ENCODE data around the gene OAF. TPM values are rescaled to one million over a fixed set of nuclear protein-coding genes. Genes with fewer than 3 reads are reported as not detected.
"Not testable (repeated sequence)": the region's sequence is repeated elsewhere in the genome, so short reads cannot be mapped to it uniquely, and the experiment has no call there.

Gene OAF
- total and polyA plus RNA-seq, 7 donors, result 23.5 to 94.3 (median 44.3) TPM

DNA sequence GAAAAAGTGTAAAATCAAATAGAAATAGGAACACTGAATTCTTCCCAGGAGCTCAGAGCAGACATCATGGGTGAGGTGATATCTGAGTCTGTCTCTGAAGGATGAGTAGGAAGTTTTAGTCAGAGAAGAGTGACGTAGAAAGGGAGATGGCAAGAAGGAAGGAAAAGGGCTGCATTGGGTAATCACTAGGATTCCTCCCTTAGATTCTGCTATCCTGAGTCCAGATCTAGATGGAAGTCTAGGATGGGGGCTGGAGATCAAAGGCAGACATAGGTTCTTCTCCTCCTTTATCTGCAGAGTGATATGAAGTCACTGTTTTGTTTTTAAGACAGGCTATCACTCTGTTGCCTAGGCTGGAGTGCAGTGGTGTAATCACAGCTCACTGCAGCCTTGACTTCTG is 59.6 kb downstream of the OAF start:
- Histone ChIP-seq H3K4me1 (no peaks in the 10 kb centered on the region), H3K9me3 (no peaks in the 10 kb centered on the region), H3K4me3 (no peak overlapping the region), H3K36me3 (no peaks in the 10 kb centered on the region), H3K27me3 (peaks cover 3 to 10% (median 4%) of the 10 kb centered on the region in 3 donors), H3K27ac (no peak overlapping the region)
- no peak for DNase-seq
- intact Hi-C loops (cut with DNase I), result no loop called here
- TF ChIP-seq, protein P1, sequence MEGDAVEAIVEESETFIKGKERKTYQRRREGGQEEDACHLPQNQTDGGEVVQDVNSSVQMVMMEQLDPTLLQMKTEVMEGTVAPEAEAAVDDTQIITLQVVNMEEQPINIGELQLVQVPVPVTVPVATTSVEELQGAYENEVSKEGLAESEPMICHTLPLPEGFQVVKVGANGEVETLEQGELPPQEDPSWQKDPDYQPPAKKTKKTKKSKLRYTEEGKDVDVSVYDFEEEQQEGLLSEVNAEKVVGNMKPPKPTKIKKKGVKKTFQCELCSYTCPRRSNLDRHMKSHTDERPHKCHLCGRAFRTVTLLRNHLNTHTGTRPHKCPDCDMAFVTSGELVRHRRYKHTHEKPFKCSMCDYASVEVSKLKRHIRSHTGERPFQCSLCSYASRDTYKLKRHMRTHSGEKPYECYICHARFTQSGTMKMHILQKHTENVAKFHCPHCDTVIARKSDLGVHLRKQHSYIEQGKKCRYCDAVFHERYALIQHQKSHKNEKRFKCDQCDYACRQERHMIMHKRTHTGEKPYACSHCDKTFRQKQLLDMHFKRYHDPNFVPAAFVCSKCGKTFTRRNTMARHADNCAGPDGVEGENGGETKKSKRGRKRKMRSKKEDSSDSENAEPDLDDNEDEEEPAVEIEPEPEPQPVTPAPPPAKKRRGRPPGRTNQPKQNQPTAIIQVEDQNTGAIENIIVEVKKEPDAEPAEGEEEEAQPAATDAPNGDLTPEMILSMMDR (IDR thresholded peaks at IDR 0.05), result no peak
- no peak for TF ChIP-seq POLR2A (IDR thresholded peaks at IDR 0.05)
- no peak for TF ChIP-seq EP300 (IDR thresholded peaks at IDR 0.05)
- no peak for TF ChIP-seq POLR2AphosphoS5 (IDR thresholded peaks at IDR 0.05)
- 73 to 88% methylated on average over 1 of the region's 1 CpG for WGBS, 2 donors

GRCh38 chr11:120271672-120272071 is 60.8 kb downstream of the OAF start:
- Histone ChIP-seq H3K27me3 (peaks cover 3 to 6% (median 3%) of the 10 kb centered on the region in 3 donors), H3K36me3 (no peaks in the 10 kb centered on the region), H3K9me3 (no peaks in the 10 kb centered on the region), H3K27ac (no peak overlapping the region), H3K4me3 (no peak overlapping the region), H3K4me1 (no peaks in the 10 kb centered on the region)
- TF ChIP-seq POLR2A (IDR thresholded peaks at IDR 0.05), result no peak
- no peak for TF ChIP-seq EP300 (IDR thresholded peaks at IDR 0.05)
- TF ChIP-seq, protein P1 (IDR thresholded peaks at IDR 0.05), result no peak
- no peak for TF ChIP-seq POLR2AphosphoS5 (IDR thresholded peaks at IDR 0.05)
- intact Hi-C loops (cut with DNase I), result no loop called here
- WGBS, 2 donors, result 85 to 92% methylated on average over 5 of the region's 5 CpGs
- no peak for DNase-seq

DNA sequence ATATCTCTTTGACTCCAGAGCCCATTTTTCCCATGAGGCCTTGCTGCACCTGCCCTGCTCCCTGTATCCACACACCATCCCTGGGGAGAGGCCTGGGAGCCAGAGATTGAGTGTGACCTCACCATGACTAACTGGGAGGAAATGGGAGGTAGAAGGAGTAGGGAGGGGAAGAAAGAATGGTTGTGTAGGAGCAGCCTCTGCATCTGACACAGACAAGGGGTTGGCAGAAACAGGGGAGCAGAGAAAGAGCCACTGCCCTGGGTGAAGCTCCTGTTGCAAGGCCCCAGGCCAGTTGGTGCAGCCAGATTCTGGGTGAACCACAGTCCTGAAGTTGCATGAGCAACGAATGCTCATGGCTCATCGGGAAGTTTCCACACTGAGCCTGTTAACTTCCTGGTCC is 61.5 kb downstream of the OAF start:
- 92 to 96% methylated on average over 2 of the region's 2 CpGs for WGBS, 2 donors
- DNase-seq, result no peak
- Histone ChIP-seq H3K4me1 (no peaks in the 10 kb centered on the region), H3K36me3 (no peaks in the 10 kb centered on the region), H3K4me3 (no peak overlapping the region), H3K9me3 (no peaks in the 10 kb centered on the region), H3K27me3 (peaks cover 0 to 4% (median 3%) of the 10 kb centered on the region in 3 donors), H3K27ac (no peak overlapping the region)
- intact Hi-C loops (cut with DNase I), result no loop called here
- TF ChIP-seq EP300 (IDR thresholded peaks at IDR 0.05) (no peak), POLR2A (IDR thresholded peaks at IDR 0.05) (no peak), POLR2AphosphoS5 (IDR thresholded peaks at IDR 0.05) (no peak)
- TF ChIP-seq, protein P1 (IDR thresholded peaks at IDR 0.05), result no peak

GRCh38 chr11:120273432-120273831 is 62.6 kb downstream of the OAF start:
- no peaks in the 10 kb centered on the region for H3K36me3 ChIP-seq
- no peak overlapping the region for H3K4me3 ChIP-seq
- WGBS, 2 donors, result 92 to 94% methylated on average over 2 of the region's 2 CpGs
- TF ChIP-seq EP300 (IDR thresholded peaks at IDR 0.05) (no peak), POLR2A (IDR thresholded peaks at IDR 0.05) (no peak), POLR2AphosphoS5 (IDR thresholded peaks at IDR 0.05) (no peak)
- TF ChIP-seq, protein P1 (IDR thresholded peaks at IDR 0.05), result no peak
- H3K9me3 ChIP-seq, result no peaks in the 10 kb centered on the region
- H3K27ac ChIP-seq, result no peak overlapping the region
- H3K27me3 ChIP-seq, result peaks cover 0 to 3% (median 0%) of the 10 kb centered on the region in 3 donors
- intact Hi-C loops (cut with DNase I), result no loop called here
- no peak for DNase-seq
- H3K4me1 ChIP-seq, result no peaks in the 10 kb centered on the region

DNA sequence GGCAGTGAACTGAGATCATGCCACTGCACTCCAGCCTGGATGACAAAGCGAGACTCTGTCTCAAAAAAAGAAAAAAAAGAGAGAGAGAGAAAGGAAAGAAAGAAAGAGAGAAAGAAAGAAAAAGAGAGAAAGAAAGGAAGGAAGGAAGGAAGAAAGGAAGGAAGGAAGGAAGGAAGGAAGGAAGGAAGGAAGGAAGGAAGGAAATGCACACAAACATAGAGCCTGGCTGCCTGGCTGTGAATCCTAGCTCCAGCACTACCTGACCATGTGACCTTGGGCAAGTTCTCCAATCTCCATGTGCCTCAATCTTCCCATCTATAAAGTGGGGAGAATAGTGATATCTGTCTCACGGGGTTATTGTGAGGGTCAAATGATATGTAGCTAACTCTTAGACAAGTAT is 63.1 kb downstream of the OAF start:
- H3K27me3 ChIP-seq; H3K36me3 ChIP-seq; H3K4me3 ChIP-seq; H3K9me3 ChIP-seq; intact Hi-C loops (cut with DNase I); H3K4me1 ChIP-seq; H3K27ac ChIP-seq; DNase-seq: not testable (repeated sequence)
- 94 to 98% methylated on average over 2 of the region's 2 CpGs for WGBS, 2 donors

Data from sigmoid colon (tissue), 7 donors.